ENCODE results near the gene COX7A1. TPM values are rescaled to one million over a fixed set of nuclear protein-coding genes. Genes with fewer than 3 reads are reported as not detected.

The COX7A1 gene
- total and polyA plus RNA-seq, 12 donors, result 850 to 3,571 (median 2,660) TPM

DNA sequence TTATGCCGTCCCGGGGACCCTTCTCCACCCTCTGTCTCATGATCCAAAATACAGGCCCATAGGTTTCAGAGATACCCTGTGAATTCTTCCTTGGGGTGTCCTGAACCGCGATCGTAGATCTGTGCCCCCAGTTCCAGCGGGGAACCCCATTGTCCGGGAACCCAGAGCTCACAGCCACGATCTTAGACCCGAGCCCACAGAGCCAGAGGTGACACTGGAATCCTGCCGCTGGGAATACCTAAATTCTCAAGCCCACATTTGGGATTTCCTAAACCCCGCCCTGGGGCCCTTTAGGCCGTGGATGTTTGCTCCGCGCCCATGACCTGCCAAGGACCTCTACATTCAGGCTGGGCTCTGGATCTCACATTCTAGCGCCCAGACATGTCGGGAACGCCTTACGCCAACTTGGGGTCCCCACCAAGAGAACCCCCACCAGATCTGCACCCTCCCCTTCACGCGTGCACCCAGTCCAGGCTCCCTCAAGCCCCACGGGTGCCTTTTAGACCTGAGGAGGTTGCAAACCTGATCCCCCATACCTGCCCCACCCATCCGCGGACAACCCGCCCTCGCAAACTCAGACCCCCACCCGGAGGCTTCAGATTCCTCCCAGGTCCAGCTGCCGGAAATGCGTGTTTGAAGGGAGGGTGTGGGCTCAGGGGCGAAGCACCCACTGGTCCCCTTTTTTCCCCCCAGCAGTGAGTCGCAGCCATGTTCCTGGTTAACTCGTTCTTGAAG is 11.8 kb downstream of the COX7A1 start:
- intact Hi-C loops (cut with DNase I), result loop anchor here in 1 of 10 donors (1.0 kb wide), 1 partner anchor 29 kb away; no protein-coding TSS in a partner anchor
- Histone ChIP-seq H3K27ac (peak overlapping the region; percentile 89 to 100 (median 99)), H3K27me3 (no peaks in the 10 kb centered on the region), H3K4me3 (peak overlapping the region; percentile 73 to 99 (median 88)), H3K9me3 (no peaks in the 10 kb centered on the region), H3K36me3 (peaks cover 2 to 41% (median 33%) of the 10 kb centered on the region in 9 donors), H3K4me1 (peaks cover 0 to 34% (median 21%) of the 10 kb centered on the region in 9 donors)
- peak; percentile 38 to 64 for DNase-seq
- 0 to 1% methylated on average over 30 to 31 of the region's 31 CpGs for WGBS, 2 donors
- TF ChIP-seq, protein P1, sequence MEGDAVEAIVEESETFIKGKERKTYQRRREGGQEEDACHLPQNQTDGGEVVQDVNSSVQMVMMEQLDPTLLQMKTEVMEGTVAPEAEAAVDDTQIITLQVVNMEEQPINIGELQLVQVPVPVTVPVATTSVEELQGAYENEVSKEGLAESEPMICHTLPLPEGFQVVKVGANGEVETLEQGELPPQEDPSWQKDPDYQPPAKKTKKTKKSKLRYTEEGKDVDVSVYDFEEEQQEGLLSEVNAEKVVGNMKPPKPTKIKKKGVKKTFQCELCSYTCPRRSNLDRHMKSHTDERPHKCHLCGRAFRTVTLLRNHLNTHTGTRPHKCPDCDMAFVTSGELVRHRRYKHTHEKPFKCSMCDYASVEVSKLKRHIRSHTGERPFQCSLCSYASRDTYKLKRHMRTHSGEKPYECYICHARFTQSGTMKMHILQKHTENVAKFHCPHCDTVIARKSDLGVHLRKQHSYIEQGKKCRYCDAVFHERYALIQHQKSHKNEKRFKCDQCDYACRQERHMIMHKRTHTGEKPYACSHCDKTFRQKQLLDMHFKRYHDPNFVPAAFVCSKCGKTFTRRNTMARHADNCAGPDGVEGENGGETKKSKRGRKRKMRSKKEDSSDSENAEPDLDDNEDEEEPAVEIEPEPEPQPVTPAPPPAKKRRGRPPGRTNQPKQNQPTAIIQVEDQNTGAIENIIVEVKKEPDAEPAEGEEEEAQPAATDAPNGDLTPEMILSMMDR (IDR thresholded peaks at IDR 0.05), result no peak
- ATAC-seq, result peak; percentile 6 to 27 (median 16)

DNA sequence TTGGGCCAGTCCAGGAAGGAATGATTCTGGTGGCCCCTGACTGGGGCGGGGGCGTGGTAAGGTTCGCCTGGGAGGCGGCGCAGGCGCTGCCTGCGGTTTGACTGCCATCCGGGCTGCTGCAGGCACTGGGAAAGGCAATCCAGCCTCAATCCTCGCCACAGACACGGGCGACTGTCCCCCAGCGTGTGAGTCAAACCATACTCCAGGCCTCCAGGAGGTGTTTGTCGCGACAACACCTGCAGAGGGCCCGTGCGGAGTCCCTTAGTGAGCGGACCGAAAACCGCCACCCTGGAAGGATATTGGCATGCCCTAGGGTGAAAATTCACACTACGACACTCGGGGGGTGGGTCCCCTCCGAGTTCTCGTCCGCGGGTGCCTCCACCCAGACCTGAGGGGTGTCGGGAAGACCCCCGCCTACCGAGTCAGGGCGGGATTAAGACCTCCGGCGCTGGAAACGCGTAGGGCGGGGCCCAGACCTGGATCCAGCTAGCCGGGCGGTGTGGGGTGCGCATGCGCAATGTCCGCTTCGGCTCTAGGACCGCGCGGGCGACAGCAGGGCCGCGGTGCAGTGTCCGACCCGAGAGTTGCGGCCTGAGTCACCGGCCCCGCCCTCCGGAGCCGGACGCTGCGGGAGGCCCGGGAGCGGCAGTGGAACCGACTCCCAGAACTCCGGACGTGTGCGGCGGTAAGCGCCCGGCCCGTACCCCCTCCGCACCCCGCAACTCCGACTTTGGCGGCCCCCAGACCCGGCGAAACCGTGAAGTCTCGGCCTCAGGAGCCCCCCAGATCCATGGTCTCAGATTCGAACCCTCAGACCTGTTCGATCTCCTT is 12.6 kb downstream of the COX7A1 start, which contains the start of gene CAPNS1:
Gene CAPNS1 (plus strand): TSS at position 594 of the 831 bp plus-strand sequence. CDS start 946 bp downstream, outside the sequence.
- intact Hi-C loops (cut with DNase I), result loop anchor here in 2 of 10 donors (1.0 kb wide), 2 partner anchors 11 to 30 kb away; no protein-coding TSS in a partner anchor
- WGBS, 2 donors, result 0 to 1% methylated on average over 75 of the region's 75 CpGs
- H3K4me1 ChIP-seq, result peaks cover 0 to 34% (median 21%) of the 10 kb centered on the region in 9 donors

DNA sequence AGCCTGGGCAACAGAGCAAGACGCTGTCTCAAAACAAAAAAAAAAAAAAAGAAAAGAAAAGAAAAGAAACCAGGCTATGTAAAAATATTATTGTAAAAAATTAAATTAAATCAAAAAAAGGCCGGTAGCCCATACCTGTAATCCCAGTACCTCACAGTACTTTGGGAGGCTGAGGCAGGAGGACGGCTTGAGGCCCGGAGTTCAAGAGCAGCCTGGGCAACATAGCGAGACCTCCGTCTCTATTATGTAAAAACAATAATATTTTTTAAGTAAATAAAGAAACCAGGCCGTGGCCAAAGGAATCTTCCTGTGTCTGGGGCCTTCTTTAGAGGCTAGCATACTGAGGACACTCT is 13.2 kb downstream of the COX7A1 start:
- H3K4me1 ChIP-seq, result peaks cover 0 to 34% (median 21%) of the 10 kb centered on the region in 9 donors
- intact Hi-C loops (cut with DNase I), result loop anchor here in 1 of 10 donors (1.0 kb wide), 1 partner anchor 11 kb away; no protein-coding TSS in a partner anchor

More for the DNA sequence above, 12.6 kb downstream of the COX7A1 start, which contains the start of gene CAPNS1:
- peak; percentile 98 to 99 for DNase-seq
- Histone ChIP-seq H3K27ac (peak within 1 kb of the TSS; percentile 89 to 100 (median 99)), H3K36me3 (peaks cover 0 to 33% (median 25%) of the 10 kb centered on the region in 9 donors), H3K9me3 (no peaks in the 10 kb centered on the region), H3K27me3 (no peaks in the 10 kb centered on the region), H3K4me3 (peak within 1 kb of the TSS; percentile 73 to 99 (median 88))
- ATAC-seq, result peak; percentile 88 to 96 (median 94)
- TF ChIP-seq, protein P1 (IDR thresholded peaks at IDR 0.05), result peak in 4 of 9 donors; percentile 19 to 29 (median 24)

More for the DNA sequence above, 13.2 kb downstream of the COX7A1 start:
- WGBS, 2 donors, result 67% methylated on average over 7 of the region's 7 CpGs
- ATAC-seq, result no peak
- H3K27ac ChIP-seq, result peak overlapping the region; percentile 89 to 100 (median 99)
- DNase-seq, result no peak
- no peaks in the 10 kb centered on the region for H3K9me3 ChIP-seq
- peak overlapping the region; percentile 73 to 99 (median 88) for H3K4me3 ChIP-seq
- no peaks in the 10 kb centered on the region for H3K27me3 ChIP-seq
- H3K36me3 ChIP-seq, result peaks cover 0 to 27% (median 19%) of the 10 kb centered on the region in 9 donors
- TF ChIP-seq, protein P1 (IDR thresholded peaks at IDR 0.05), result no peak

Measured in heart right ventricle (tissue), 16 donors.